HG03457 (cell line): ENCODE measurements around the gene CMC2.
A peak's percentile ranks its signal among the peaks of the same experiment; 100 is the strongest.

Experiments used
- ATAC-seq: cut with Tn5 transposase; IDR thresholded peaks from one replicate; pipeline ENCODE4 v1.9.1; 2021; ENCODE audit warnings: moderate number of reproducible peaks; ENCODE audit not compliant: unreplicated experiment

CMC2 gene

DNA sequence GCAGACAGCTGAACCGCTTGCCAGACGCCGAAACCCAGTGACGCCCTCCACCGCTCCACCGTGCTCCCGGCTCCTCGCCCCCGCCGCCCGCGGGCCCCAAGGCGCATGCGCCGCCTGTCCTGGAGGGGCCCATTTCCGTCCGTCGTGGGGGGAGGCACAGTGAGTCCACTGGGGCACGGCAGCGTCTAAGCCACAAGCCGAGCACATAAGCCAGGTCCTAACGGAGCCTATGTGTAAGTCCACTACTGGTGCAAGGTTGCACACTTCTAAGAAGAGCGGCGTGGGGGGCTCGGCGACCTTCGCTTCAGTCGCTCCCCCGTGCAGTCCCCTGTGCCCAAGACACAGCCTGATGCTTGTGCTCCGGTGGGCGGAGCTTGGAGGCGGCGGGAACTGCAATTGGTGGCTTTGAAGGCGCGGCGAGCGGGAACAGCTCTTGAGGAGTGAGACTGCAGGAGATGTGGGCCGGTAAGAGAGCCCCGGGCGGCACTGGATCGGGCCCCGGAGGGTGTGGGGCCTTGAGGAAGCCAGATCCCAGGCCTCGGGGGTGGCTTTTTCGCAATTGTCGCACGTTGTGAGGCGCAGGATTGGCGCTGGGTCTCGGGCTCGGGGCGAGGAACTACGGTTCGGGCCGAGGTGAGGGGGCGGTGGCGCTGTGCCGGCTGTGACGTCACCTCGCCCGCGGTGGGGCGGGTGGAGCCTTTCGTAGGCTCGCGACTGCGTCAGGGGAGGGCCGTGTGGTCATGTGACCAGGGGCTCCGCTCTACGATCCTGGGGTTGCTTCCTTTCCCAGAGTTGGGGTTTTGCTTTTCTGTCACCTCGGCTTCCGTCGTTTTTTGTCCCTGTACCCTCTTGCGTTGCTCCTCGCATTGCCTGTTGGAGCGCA is at the start of gene CMC2, which contains the start of gene CENPN:
Gene CMC2 (minus strand): TSS at position 73 of the 883 bp plus-strand sequence. CDS start 9,491 bp downstream, outside the sequence.
Gene CENPN (plus strand): TSS at position 402 of the 883 bp plus-strand sequence. CDS start 4,726 bp downstream, outside the sequence.
- ATAC-seq, result peak; percentile 70

- no peak for ATAC-seq
Measured at GRCh38 chr16:81053761-81054160, 47.1 kb upstream of the CMC2 start.

DNA sequence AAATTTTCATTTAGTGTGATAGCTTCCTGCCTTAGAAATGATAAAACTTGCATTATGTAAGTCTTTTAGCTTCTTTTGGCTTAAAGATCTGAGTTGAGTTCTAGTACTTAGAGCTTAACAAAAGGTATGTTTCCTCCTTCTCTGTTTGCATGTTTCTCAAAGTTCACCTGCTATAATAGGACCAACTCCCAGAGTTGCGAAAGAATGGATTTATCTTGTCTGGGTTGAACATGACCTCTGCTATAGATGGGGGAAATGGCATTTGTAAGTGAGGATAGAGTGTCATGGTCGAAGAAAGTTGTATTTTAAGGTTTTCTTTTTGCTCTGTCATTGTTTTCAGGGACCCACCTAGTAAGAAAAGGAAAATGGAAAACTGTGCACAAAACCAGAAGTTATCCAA is 36.1 kb upstream of the CMC2 start:
- no peak for ATAC-seq

DNA sequence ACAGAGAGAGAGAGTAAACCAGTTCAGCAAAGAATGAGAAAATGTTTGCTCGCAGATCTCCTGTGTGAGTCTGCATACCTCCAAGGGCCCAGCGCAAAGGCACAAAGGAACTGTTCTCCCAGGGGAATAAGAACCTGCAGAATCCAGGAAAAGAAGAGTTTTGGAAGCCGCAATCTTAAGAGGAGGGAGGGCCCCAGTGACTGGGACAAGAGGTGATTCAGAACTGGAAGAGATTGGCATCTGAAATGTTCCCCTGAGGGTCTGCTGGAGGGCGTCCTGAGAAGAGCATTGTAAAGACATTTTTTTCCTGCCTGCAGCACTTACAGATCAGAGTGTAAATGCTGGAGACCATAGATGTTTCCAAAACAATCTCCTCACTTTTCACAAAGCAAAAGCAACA is 35.0 kb upstream of the CMC2 start:
- ATAC-seq, result no peak

GRCh38 chr16:81040842-81041241 is 34.2 kb upstream of the CMC2 start:
- ATAC-seq, result no peak

DNA sequence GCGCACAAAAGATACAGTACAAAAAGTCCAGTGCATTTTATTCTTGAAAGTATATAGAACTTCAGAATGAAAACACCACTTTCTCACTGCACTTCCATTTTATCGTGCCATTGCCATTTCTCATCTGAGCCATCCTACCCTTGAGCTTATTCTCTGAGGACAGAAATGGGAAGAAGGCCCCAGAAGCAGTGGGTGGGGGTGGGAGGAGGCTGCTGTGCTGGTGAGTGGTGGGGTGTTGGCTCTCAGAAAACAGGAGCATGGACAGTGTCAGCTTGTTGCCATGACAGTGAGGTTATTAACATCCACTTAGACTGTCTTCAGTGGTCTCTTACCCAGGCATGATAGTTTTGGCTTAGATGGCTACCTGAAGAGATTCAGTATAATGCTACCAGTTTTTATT is 33.4 kb upstream of the CMC2 start:
- ATAC-seq, result no peak

DNA sequence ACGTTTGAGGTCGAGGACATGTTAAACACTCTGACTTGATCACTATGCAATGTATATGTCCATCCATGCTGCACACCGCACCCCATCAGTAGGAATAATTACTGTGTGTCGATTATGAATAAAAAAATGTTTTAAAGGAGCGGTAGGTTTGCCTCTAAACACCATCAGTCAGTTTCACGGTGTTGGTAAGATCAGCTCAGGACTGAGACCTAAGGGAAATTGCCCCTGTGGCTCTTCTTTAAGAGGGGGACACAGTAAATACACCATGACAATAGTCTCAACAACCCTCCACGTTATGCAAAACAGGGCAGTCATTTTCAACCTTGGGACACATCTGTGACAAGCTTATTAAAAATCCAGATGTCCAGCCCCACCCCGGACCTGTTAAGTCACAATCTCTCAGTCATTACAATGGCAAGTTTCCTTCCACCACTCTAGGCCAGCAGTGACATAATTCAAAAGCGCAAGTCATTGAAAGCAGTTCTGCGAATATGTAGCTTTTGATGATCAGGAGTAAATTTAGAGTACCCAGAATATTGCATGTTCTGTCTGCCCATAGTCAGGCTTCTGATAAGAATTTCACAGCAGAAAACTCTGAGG is 30.2 kb upstream of the CMC2 start:
- ATAC-seq, result no peak

DNA sequence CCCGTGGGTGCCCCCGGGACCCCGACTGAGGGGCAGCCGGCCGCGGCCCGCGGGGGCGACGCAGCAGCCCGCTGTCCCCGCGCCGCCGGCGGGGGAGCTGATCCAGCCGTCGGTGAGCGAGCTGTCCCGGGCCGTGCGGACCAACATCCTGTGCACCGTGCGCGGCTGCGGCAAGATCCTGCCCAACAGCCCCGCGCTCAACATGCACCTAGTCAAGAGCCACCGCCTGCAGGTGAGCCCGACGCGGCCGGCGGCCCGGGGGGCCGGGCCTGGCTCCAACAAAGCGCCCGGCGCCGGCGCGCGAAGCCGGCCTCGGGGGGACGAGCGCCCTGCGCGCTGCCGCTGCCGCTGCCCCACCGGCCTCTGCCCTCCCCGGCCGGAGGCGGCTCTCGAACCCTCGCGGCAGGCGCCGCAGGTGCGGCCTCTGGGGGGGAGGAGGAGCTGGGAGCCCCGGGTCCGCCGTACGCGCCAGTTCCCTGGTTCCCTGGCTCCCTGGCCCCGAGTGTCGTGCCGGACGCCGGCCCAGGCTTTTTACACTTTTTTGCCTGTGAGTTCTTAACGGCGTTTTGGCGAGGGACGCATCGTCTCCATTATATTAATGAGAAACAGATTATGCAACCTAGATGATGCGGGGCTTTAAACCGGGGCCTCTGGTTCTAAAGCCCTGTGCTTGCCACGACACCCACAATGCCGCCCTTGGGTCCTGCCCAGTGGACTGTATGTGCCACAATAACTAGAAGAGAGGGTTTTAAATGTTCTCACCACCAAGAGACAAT is 29.5 kb upstream of the CMC2 start:
- ATAC-seq, result peak; percentile 46

GRCh38 chr16:81035398-81035974 is 28.8 kb upstream of the CMC2 start, which contains the start of gene ATMIN:
Gene ATMIN (plus strand): TSS chr16:81035842. CDS start chr16:81035871, 29 bp downstream.
- peak; percentile 90 for ATAC-seq

DNA sequence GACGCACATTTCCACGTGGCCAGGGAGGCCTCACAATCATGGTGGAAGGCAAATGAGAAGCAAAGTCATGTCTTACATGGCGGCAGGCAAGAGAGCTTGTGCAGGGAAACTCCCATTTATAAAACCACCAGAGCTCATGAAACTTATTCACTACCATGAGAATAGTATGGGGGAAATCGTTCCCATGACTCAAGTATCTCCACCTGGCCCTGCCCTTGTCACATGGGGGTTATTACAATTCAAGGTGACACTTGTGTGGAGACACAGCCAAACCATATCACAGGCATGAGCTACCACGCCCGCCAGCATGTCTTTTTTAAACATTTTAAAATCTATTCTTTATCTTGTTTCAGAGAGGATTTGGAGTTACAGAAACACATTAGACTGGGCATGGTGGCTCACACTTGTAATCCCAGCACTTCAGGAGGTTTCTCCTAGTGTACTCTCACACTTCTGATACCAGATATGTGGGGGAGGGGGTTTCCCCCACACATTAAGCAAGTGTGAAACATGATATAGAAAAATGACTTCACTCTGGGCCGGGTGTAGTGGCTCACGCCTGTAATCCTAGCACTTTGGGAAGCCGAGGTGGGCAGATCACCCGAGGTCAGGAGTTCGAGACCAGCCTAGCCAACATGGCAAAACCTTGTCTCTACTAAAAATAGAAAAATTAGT is 23.4 kb upstream of the CMC2 start:
- no peak for ATAC-seq

- no peak for ATAC-seq
Measured at GRCh38 chr16:81026429-81026828, 19.7 kb upstream of the CMC2 start.

DNA sequence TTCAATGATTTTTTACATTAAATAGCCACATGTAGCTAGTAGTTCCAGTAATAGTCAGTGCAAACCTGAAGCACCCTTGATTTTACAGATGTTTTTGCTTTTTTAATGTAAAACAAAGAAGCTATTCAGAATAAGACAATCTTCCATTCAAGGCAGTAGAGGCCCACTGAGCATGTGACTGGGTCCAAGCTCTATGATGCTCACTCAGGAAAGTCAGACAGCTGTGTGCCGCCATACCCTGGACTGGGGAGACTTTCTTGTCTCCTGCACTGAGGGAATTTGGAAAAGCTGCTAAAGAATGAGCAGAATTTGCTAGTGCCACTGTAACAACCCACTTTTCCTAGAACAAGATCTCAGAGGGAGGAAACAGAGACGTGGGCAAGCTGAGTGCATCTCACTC is 11.8 kb upstream of the CMC2 start:
- ATAC-seq, result no peak

DNA sequence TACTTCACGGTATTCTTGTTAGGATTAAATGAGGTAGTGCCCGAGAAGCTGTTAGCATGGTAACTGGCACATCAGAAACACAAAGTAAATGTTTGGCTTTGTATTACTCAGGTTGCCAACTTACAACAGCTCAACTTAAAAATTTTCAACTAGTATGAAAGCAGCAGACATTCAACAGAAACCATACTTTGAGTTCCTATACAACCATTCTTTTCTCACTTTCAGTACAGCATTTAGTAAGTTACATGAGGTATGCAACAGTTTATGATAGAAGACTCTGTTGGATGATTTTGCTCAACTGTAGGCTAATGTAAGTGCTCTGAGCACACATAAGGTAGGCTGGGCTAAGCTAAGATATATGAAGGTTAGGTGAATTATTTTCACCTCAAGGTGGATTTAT is 8.0 kb upstream of the CMC2 start:
- ATAC-seq, result no peak

DNA sequence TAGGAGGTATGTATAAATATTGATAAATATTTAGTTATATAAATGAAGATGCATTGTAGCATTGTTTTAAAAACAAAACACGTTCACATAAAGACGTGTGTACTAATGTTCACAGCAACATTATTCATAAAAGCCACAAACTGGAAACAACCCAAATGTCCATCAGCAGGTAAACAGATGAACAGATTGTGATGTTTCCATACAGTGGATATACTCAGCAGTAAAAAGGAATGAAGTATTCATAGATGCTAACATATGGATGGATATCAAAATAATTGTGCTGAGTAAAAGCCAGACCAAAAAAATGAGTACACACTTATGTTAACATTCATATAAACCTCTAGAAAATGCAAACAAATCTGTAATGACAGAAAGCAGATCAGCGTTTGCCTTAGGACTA is 6.3 kb upstream of the CMC2 start:
- ATAC-seq, result no peak

DNA sequence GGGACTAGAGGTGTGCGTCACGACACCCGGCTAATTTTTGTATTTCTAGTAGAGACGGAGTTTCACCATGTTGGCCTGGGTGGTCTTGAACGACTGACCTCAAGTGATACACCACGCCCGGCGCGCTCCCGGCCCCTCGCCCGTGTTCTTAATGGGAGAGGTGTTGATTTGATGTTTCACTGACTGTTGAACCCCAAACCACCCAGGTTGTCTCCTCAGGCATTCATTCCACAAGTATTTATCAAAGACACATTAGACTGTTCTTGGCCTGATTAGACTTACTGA is 1.8 kb upstream of the CMC2 start:
- no peak for ATAC-seq

DNA sequence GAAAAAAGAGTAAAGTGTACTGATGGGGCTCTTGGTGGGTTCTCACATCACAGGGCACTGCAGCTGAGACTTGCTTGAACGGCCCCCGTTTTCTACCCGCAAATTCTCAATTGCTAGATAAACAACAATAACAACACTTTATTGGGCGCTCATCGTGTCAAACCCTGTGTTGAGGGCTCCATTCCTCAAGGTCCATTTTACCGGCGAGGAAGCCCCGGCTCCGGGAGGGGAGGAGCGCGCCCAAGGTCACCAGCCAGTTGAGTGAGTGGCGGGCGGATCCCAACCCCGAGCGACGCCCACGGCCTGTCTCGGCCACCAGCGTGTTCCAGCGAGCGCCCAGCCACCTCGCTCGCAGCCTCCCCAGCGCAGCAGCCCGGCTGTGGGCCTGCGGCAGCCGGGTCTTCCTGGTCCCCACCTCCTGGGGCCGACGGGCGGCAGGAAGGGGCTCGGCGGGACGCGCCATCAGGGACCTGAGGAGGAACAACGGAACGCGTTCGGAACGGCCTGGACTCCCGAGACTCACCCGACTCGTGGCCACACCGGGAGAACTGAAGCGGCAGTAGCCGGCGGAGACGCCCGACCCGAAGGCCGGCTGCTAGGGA is 373 bp downstream of the CMC2 start:
- ATAC-seq, result peak; percentile 26

- ATAC-seq, result no peak
Measured at GRCh38 chr16:81005610-81006161, 999 bp downstream of the CMC2 start.

GRCh38 chr16:81004646-81005353 is 1.9 kb downstream of the CMC2 start:
- ATAC-seq, result no peak
